OCI-LY3 (cell line): Measurements from ENCODE around the gene ST14.
"Not testable (repeated sequence)": the region's sequence is repeated elsewhere in the genome, so short reads cannot be mapped to it uniquely, and the experiment has no call there.

ENCODE experiments used
- H2AFZ ChIP-seq: fragments of 200-600, 300-600 bp; shearing (Covaris generic); 2 replicates; pipeline ENCODE4 v1.6.0; 2014; ENCODE audit warnings: antibody characterized with exemption, low read depth, low read length
- H3K27ac ChIP-seq: fragments of 200-600, 300-600 bp; sonication (generic); 2 replicates; pipeline ENCODE4 v1.5.1; 2014; ENCODE audit warnings: mild to moderate bottlenecking, low read length, moderate library complexity, mixed read lengths
- H3K27me3 ChIP-seq: fragments of 200-600, 300-600 bp; sonication (generic); 2 replicates; pipeline ENCODE4 v1.6.1; 2014; ENCODE audit warnings: low read depth, low read length, mixed read lengths
- H3K36me3 ChIP-seq: fragments of 200-600, 300-600 bp; sonication (generic); replicated peaks from 2 replicates; pipeline ENCODE3; 2014; ENCODE audit warnings: low read depth, low read length, mixed read lengths
- H3K4me1 ChIP-seq: fragments of 300-600, 200-600 bp; sonication (generic); 2 replicates; pipeline ENCODE4 v1.6.1; 2014; ENCODE audit warnings: low read length, mixed read lengths
- H3K4me2 ChIP-seq: fragments of 200-600, 300-600 bp; sonication (generic); 2 replicates; pipeline ENCODE4 v1.6.1; 2014; ENCODE audit warnings: low read length, mixed read lengths
- H3K4me3 ChIP-seq: fragments of 300-600, 200-600 bp; sonication (generic); 2 replicates; pipeline ENCODE4 v1.5.1; 2014; ENCODE audit warnings: antibody characterized with exemption, mild to moderate bottlenecking, low read length, moderate library complexity
- H3K79me2 ChIP-seq: fragments of 300-600, 200-600 bp; shearing (Covaris generic); 2 replicates; pipeline ENCODE4 v1.6.1; 2014; ENCODE audit warnings: mild to moderate bottlenecking, low read length, mixed read lengths
- H3K9ac ChIP-seq: fragments of 300-600, 200-600 bp; shearing (Covaris generic); 2 replicates; pipeline ENCODE4 v1.6.0; 2014; ENCODE audit warnings: mild to moderate bottlenecking, low read length, moderate library complexity
- H3K9me3 ChIP-seq: fragments of 200-600, 300-600 bp; shearing (Covaris generic); 2 replicates; pipeline ENCODE4 v1.6.1; 2014; ENCODE audit warnings: low read length, mixed read lengths; ENCODE audit not compliant: insufficient read depth
- H4K20me1 ChIP-seq: fragments of 200-600, 300-600 bp; sonication (generic); 2 replicates; pipeline ENCODE4 v1.6.1; 2016; ENCODE audit warnings: low read length, mixed read lengths; ENCODE audit not compliant: insufficient read depth
- CTCF ChIP-seq: fragments of 200-600, 300-600 bp; sonication (generic); IDR thresholded peaks from 2 replicates; pipeline ENCODE4 v1.5.1; 2014; ENCODE audit warnings: antibody characterized with exemption, low read length, low read depth
- EZH2phosphoT487 ChIP-seq: fragments of 200-600 bp; shearing (Covaris generic); IDR thresholded peaks from 2 replicates; pipeline ENCODE4 v1.6.1; 2018; ENCODE audit warnings: antibody characterized with exemption, mixed run types, low read depth

ST14 gene

GRCh38 chr11:130246270-130246669, 86.7 kb downstream of the ST14 start:
- Histone ChIP-seq H3K4me3 (no peak overlapping the region), H3K9ac (no peak overlapping the region), H3K4me1 (peaks cover 21% of the 10 kb centered on the region), H3K27ac (no peak overlapping the region), H2AFZ (no peak overlapping the region), H3K27me3 (no peaks in the 10 kb centered on the region), H3K9me3 (no peaks in the 10 kb centered on the region), H3K36me3 (peaks cover 10% of the 10 kb centered on the region), H3K79me2 (peaks cover 48% of the 10 kb centered on the region), H4K20me1 (peaks cover 8% of the 10 kb centered on the region; the same call in 1 of the 2 replicates), H3K4me2 (no peak overlapping the region)
- TF ChIP-seq CTCF (no peak), EZH2phosphoT487 (no peak)

GRCh38 chr11:130246738-130247137, 87.2 kb downstream of the ST14 start:
- Histone ChIP-seq H2AFZ (no peak overlapping the region), H3K79me2 (peaks cover 52% of the 10 kb centered on the region), H3K9me3 (no peaks in the 10 kb centered on the region), H3K27ac (no peak overlapping the region), H3K4me1 (peaks cover 21% of the 10 kb centered on the region), H3K36me3 (peaks cover 10% of the 10 kb centered on the region), H3K4me3 (no peak overlapping the region), H3K9ac (no peak overlapping the region), H3K27me3 (no peaks in the 10 kb centered on the region), H4K20me1 (peaks cover 8% of the 10 kb centered on the region; the same call in 1 of the 2 replicates), H3K4me2 (no peak overlapping the region)
- TF ChIP-seq EZH2phosphoT487 (no peak), CTCF (no peak)

- H3K9me3 ChIP-seq, result no peaks in the 10 kb centered on the region
- H3K36me3 ChIP-seq, result peaks cover 10% of the 10 kb centered on the region
- H3K9ac ChIP-seq, result no peak overlapping the region
- peaks cover 58% of the 10 kb centered on the region for H3K79me2 ChIP-seq
- TF ChIP-seq CTCF, result no peak
- TF ChIP-seq EZH2phosphoT487, result no peak
- H3K4me2 ChIP-seq, result no peak overlapping the region
- H4K20me1 ChIP-seq, result peaks cover 8% of the 10 kb centered on the region; the same call in 1 of the 2 replicates
- no peaks in the 10 kb centered on the region for H3K27me3 ChIP-seq
- no peak overlapping the region for H3K4me3 ChIP-seq
- H3K4me1 ChIP-seq, result peaks cover 21% of the 10 kb centered on the region
- no peak overlapping the region for H3K27ac ChIP-seq
- H2AFZ ChIP-seq, result no peak overlapping the region
Measured at GRCh38 chr11:130247319-130247718, 87.7 kb downstream of the ST14 start.

- peaks cover 9% of the 10 kb centered on the region; the same call in 1 of the 2 replicates for H3K4me1 ChIP-seq
- no peaks in the 10 kb centered on the region for H3K9me3 ChIP-seq
- TF ChIP-seq CTCF (no peak), EZH2phosphoT487 (no peak)
- peaks cover 7% of the 10 kb centered on the region for H3K36me3 ChIP-seq
- H4K20me1 ChIP-seq, result peaks cover 3% of the 10 kb centered on the region; the same call in 1 of the 2 replicates
- no peak overlapping the region for H3K4me2 ChIP-seq
- H3K79me2 ChIP-seq, result peaks cover 52% of the 10 kb centered on the region
- H3K4me3 ChIP-seq, result no peak overlapping the region
- H2AFZ ChIP-seq, result no peak overlapping the region
- no peak overlapping the region for H3K27ac ChIP-seq
- H3K9ac ChIP-seq, result no peak overlapping the region
- no peaks in the 10 kb centered on the region for H3K27me3 ChIP-seq
Measured at GRCh38 chr11:130249371-130249770, 89.8 kb downstream of the ST14 start.

GRCh38 chr11:130249929-130250328, 90.3 kb downstream of the ST14 start:
- H3K9me3 ChIP-seq, H3K4me2 ChIP-seq, H3K4me3 ChIP-seq, H3K27me3 ChIP-seq, H3K27ac ChIP-seq, H3K4me1 ChIP-seq, H3K36me3 ChIP-seq, H4K20me1 ChIP-seq, H2AFZ ChIP-seq, H3K9ac ChIP-seq: not testable (repeated sequence)
- H3K79me2 ChIP-seq, result peaks cover 47% of the 10 kb centered on the region

- H3K4me1 ChIP-seq, H3K4me2 ChIP-seq, H3K9me3 ChIP-seq, H3K27me3 ChIP-seq, H3K36me3 ChIP-seq, H3K27ac ChIP-seq, H4K20me1 ChIP-seq, H2AFZ ChIP-seq, H3K9ac ChIP-seq, H3K4me3 ChIP-seq: not testable (repeated sequence)
- peaks cover 44% of the 10 kb centered on the region for H3K79me2 ChIP-seq
Measured at GRCh38 chr11:130251763-130252162, 92.2 kb downstream of the ST14 start.
